DMS 273 (cell line): ENCODE measurements around the gene ERFE.

Source experiments
- DNase-seq: peaks from one replicate; lab custom pipeline; 2025; ENCODE audit not compliant: unreplicated experiment; lab: John Stamatoyannopoulos, UW

Gene ERFE

GRCh38 chr2:238203973-238204683, 45.4 kb downstream of the ERFE start:
- DNase-seq: no peak

- DNase-seq: no peak
Observed at GRCh38 chr2:238207006-238207405, 48.2 kb downstream of the ERFE start.

GRCh38 chr2:238216651-238217184, 57.9 kb downstream of the ERFE start:
- DNase-seq: peak; percentile 90
